NCI-H226 (cell line): ENCODE data around the gene C1QTNF1.

ENCODE experiments used
- DNase-seq: peaks from one replicate; pipeline ENCODE4 v3.0.0-alpha.2; 2015

The C1QTNF1 gene

GRCh38 chr17:78993241-78993956 is 30.6 kb upstream of the C1QTNF1 start:
- DNase-seq = no peak

GRCh38 chr17:78993981-78994671 is 29.8 kb upstream of the C1QTNF1 start:
- no peak for DNase-seq

GRCh38 chr17:78995022-78995760 is 28.8 kb upstream of the C1QTNF1 start:
- no peak for DNase-seq

- DNase-seq = no peak
These were observed 28.1 kb upstream of the C1QTNF1 start for GRCh38 chr17:78995761-78996451.

DNA sequence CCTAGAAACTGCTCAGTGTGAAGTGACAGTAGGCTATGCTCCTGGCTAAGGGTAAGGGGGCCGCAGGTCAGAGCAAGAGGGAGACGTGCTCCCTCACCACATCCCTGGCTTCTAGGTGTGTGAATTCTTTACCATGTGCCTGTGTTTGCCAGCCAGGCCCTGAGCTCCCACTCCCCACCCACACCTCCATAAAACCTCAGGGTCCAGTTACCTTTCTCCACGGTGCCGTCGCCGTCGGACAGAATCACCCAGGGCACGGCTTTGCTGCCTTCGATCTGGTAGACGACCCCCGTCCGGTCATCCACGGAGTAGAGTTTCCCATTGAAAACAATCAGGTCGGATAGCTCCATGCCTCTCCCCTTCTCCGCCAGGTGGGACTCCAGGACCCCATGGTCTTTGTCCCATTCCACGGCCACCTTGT is 27.2 kb upstream of the C1QTNF1 start:
- no peak for DNase-seq

DNA sequence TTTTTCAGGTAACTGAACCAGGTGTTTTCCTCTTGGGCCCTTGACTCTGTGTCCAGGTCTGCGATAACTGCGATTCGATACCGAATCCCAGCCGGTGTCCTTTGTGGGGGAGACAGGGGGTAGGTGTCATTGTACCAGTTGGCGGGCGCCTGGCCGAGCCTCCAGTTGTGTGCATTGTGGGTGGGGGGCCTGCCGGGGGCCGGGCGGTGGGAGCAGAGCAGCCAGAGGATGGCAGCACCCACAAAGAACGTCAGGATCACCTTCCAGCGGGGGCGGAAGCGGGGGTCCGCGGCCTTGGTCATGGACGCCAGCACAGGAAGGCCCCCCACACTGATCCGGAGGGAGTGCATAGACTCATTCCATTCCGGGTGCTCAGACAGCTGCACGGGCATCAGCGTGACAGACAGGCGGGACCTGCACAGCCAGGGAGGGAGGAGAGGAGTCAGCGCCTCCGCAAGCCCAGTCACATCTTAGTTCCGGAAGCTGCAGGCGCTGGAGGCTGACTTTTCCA is 26.7 kb upstream of the C1QTNF1 start:
- no peak for DNase-seq

- no peak for DNase-seq
These were observed 26.1 kb upstream of the C1QTNF1 start for GRCh38 chr17:78997881-78998280.

GRCh38 chr17:78998311-78999055 is 25.5 kb upstream of the C1QTNF1 start:
- DNase-seq = no peak

GRCh38 chr17:78999056-78999768 is 24.8 kb upstream of the C1QTNF1 start:
- no peak for DNase-seq

DNA sequence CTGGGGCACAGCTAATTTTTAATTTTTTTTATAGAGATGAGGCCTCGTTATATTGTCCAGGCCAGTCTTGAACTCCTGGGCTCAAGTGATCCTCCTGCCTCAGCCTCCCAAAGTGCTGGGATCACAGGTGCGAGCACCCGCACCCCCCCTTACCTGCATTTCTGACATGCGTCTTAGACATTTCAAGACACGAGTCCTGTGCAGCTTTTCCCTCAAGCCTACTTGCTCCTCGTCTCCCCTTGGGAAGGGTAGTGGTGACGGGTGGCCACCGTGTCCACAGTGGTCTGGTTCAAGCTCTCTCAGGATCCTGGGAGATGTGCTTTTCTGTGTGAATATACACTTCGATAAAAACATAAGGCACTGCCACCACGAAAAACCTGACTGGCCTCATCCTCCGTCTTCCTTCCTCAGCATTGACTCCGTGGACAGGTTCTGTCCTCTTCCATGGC is 24.0 kb upstream of the C1QTNF1 start:
- DNase-seq = no peak

- no peak for DNase-seq
These were observed 23.4 kb upstream of the C1QTNF1 start for GRCh38 chr17:79000396-79001189.

DNA sequence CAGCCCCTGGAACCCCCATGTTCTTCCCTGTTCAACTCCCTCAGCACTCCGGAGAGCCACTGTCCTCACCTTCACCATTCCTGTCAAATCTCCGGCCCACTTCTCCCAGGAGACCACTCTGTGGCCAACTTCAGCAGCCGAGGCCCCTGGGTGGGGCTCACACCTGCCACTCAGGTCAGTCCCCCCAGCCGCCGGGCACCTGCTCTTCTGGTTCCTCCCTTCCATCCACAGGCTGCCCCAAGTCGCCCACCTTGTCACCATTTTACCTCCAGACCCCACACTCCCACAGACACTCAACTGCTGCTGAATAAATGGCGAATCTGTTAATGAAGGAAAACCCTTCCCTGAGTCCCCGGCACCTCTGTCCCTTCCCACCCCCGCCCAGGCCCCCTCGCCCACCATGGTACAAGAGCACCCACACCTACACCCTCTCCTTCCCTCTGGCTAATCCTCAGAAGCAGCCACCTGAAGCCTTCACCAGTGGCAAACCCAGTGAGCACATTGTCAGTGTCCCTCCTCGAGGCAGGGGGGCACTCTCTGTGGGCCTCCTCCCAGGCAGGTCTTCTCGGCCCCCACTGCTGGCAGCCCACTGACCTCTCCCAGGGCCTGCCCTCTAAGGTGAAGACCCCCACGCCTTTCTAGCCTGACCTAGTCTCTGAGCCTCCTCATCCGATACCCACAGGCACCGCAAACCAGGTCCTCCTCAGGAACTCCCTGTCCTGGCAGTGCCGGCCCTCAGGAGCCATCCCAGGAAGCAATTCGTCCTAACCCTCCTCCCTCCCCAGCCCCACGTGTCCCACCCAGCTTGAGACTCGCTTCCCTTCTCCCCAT is 22.6 kb upstream of the C1QTNF1 start:
- no peak for DNase-seq

- no peak for DNase-seq
These were observed 21.7 kb upstream of the C1QTNF1 start for GRCh38 chr17:79002291-79002690.

- no peak for DNase-seq
These were observed 21.0 kb upstream of the C1QTNF1 start for GRCh38 chr17:79002796-79003593.

- no peak for DNase-seq
These were observed 20.1 kb upstream of the C1QTNF1 start for GRCh38 chr17:79003661-79004411.

DNA sequence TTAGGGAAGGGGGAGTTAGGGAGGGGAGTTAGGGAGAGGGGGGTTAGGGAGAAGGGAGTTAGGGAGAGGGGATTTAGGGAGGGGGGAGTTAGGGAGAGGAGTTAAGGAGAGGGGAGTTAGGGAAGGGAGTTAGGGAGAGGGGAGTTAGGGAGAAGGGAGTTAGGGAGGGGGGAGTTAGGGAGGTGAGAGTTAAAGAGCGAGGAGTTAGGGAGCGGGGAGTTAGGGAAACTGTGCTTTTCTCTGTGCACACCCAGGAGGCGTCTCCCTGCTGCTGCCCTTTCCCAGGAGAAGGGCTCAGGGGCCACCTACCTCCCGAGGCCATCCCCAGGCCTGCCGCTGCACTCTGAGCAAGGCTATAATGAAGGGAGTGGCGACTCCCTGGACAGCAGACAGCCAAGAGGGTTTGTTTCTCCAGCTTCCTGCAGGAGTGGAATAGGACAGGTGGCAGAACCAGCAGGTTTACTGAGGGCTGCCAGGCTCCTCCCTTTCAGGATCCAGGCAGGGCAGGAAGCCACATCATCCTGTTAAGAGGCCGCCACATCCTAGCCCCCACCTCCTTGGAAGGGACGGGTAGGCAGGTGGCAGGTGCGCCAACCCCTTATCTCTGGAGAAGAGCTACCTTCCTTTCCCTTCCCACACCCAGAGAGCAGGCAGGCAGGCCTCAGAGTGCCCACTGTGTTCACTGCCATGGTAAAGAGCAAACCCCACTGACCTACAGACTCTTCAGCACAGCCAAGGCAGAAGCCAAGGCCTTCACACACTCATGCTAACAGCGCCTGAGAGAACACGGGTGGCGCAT is 18.7 kb upstream of the C1QTNF1 start:
- DNase-seq = no peak

- no peak for DNase-seq
These were observed 17.9 kb upstream of the C1QTNF1 start for GRCh38 chr17:79006046-79006445.
